Measurements from ENCODE around the gene OR51B2.
"Not testable (repeated sequence)": the region's sequence is repeated elsewhere in the genome, so short reads cannot be mapped to it uniquely, and the experiment has no call there.

Gene OR51B2

DNA sequence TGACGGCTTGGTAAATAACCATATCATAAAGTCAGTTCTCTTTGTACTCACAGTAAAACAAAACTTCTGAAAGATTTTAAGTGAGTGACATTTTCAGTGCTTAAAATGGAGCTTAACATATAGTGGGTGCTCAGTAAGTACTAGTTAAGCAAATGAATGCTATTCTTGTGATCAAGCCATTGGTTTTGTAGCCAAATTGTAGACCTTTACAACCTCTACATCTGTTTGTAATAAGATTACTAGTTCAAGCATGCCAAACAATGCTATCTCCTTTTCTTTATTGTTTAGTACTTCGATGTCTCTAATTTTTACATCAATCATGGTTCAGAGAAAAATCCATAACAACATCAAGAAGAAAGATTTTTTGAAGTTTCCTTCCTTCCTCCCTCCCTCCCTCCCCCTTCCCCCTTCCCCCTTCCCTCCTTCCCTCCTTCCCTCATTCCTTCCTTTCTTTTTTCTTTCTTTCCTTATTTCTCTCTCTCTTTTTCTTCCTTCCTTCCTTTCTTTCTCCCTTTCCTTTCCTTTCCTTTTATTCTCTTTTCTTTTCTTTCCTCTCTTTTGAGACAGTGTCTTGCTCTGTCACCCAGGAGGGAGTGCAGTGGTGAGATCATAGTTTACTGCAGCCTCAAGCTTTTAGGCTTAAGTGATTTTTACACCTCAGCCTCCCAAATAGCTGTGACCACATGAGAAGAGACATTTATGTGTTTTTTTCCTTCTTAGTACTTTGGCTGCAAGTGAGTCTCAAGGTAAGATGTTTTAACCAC lies 16.7 kb downstream of the OR51B2 start:
- no peak overlapping the region for H3K4me3 ChIP-seq (ENCODE audit: low read depth, low read length)
- TF ChIP-seq, protein P1, sequence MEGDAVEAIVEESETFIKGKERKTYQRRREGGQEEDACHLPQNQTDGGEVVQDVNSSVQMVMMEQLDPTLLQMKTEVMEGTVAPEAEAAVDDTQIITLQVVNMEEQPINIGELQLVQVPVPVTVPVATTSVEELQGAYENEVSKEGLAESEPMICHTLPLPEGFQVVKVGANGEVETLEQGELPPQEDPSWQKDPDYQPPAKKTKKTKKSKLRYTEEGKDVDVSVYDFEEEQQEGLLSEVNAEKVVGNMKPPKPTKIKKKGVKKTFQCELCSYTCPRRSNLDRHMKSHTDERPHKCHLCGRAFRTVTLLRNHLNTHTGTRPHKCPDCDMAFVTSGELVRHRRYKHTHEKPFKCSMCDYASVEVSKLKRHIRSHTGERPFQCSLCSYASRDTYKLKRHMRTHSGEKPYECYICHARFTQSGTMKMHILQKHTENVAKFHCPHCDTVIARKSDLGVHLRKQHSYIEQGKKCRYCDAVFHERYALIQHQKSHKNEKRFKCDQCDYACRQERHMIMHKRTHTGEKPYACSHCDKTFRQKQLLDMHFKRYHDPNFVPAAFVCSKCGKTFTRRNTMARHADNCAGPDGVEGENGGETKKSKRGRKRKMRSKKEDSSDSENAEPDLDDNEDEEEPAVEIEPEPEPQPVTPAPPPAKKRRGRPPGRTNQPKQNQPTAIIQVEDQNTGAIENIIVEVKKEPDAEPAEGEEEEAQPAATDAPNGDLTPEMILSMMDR (IDR thresholded peaks at IDR 0.05; ENCODE audit: low read depth, low read length) = no peak

DNA sequence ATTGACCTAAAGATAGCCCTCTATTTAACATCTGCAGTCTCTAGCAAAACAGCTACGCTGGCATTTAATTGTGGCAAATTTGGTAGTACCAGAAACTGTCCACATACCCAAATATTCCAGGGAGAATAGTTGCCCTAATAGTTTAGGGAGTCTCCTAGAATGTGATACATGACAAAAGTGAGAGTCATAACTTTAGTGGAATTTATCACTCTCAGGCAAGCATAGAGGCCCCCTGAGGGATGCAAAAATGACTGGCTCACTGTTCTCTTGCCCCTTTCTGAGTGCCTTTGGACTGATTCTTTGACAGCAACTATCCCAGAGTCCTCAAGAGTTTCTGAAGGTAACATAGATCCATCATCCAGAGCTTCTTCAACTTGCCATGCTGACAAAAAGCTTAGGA lies 20.1 kb downstream of the OR51B2 start:
- TF ChIP-seq, protein P1 (IDR thresholded peaks at IDR 0.05; ENCODE audit: low read depth, low read length) = no peak
- H3K4me3 ChIP-seq (ENCODE audit: low read depth, low read length) = no peak overlapping the region

DNA sequence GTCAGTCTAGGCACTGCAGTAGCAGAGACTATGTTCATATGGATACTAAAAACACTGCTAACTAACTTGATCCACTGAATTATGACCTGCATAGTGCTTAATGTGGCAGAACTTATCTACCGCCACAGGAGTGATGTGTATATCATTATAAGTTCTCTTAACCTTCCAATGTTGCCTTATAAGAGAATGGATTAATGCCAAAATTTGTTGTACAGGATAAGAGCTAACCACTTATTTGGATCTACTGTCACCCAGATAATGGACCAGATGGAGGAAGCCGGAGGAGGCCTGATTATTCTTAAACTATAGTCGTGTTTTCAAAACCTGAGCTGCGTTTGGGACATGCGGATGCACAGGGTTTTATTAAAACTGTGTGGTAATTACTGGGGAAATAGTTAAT lies 20.5 kb downstream of the OR51B2 start:
- TF ChIP-seq, protein P1 (IDR thresholded peaks at IDR 0.05; ENCODE audit: low read depth, low read length) = no peak
- no peak overlapping the region for H3K4me3 ChIP-seq (ENCODE audit: low read depth, low read length)

DNA sequence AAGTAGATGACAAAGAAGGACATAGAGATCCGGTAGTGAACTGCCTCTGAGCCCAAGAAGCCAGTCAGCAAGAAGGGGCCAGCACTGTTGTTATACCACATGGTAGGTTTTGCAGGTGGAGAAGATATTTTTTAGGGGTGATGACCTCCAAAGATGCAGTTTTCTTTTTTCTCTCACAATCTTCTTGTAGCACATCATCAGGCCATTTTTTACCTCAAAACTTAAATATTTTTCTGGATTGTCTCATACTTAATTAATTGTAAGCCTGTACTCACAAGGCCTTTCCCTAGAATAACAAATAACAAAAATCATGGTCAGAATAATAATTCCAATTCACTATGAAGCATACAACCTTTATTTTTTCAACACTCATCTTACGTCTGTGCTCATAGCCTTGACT lies 22.3 kb downstream of the OR51B2 start, which contains the start of gene OR51B4:
Gene OR51B4, minus strand, starts transcription at position 101 of the 400 bp plus-strand sequence. Its CDS starts 0 bp downstream, at position 101.
- TF ChIP-seq, protein P1 (IDR thresholded peaks at IDR 0.05; ENCODE audit: low read depth, low read length) = no peak

DNA sequence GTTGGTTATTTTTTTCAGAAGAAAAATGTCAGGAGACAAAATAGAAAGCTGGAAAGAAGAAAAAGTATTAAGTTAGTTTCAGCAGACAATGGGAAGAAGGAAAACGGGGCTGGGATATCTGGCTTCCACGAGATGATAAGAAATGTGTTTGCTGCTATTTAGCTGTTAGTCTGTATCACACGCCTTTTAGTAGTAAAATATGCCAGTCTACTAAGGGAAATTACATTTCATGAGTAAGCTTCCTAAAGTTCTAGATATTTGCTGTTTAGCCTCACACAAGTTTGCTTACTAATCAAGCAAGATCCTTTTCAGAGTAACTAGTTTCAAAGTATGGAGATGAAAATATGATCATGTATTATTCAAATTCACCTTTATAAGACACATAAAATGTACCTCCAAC lies 23.8 kb downstream of the OR51B2 start:
- H3K4me3 ChIP-seq (ENCODE audit: low read depth, low read length) = no peak overlapping the region
- TF ChIP-seq, protein P1 (IDR thresholded peaks at IDR 0.05; ENCODE audit: low read depth, low read length) = no peak

More for the DNA sequence above, 22.3 kb downstream of the OR51B2 start, which contains the start of gene OR51B4:
- H3K4me3 ChIP-seq (ENCODE audit: low read depth, low read length) = no peak within 1 kb of the TSS

DNA sequence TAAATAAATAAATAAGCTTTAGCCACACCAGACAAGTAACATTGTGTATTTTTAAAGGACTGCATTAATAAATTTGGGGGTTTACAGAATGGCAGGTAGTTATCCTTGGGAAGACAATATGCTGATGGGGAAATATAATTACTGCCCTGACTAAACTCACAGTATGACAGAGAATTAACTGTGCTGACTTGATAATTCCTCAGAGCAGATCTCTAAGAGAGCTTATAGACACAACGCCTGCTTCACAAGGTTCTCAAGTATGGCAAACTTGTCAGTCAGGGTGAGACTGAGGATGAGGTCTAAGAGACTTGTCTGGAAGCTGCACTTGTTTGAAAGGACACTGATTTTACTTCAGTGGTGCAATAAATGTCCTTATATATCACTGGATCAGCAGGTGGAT lies 25.6 kb downstream of the OR51B2 start:
- TF ChIP-seq, protein P1 (IDR thresholded peaks at IDR 0.05; ENCODE audit: low read depth, low read length) = no peak
- H3K4me3 ChIP-seq (ENCODE audit: low read depth, low read length) = no peak overlapping the region

DNA sequence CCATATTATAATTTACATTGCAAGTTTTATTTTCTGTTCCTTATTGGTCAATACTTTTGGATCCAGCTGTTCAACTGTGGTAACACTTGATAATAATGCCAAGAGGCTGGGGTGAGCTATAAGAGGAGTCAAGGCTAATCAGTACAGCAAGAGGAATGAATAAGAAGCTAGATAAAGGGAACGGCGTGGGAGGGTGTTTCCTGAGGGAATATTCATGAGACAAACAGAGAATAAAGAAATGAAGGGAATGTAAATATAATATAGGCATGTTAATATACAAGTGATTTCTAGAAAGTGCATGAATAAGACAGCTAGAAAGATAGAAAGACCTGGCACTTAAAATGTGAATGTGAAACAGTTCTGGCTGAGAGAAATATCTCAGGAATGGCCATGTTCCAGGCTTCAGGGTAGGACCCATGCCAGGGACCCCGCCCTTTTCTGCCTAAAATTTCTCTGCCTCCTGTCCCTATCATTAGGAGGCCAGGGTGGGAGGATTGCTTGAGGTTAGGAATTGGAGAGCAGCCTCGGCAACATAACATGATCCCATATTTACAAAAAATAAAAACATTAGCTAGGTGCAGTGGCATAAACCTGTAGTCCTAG lies 26.3 kb downstream of the OR51B2 start:
- H3K4me3 ChIP-seq (ENCODE audit: low read depth, low read length) = no peak overlapping the region
- TF ChIP-seq, protein P1 (IDR thresholded peaks at IDR 0.05; ENCODE audit: low read depth, low read length) = no peak

DNA sequence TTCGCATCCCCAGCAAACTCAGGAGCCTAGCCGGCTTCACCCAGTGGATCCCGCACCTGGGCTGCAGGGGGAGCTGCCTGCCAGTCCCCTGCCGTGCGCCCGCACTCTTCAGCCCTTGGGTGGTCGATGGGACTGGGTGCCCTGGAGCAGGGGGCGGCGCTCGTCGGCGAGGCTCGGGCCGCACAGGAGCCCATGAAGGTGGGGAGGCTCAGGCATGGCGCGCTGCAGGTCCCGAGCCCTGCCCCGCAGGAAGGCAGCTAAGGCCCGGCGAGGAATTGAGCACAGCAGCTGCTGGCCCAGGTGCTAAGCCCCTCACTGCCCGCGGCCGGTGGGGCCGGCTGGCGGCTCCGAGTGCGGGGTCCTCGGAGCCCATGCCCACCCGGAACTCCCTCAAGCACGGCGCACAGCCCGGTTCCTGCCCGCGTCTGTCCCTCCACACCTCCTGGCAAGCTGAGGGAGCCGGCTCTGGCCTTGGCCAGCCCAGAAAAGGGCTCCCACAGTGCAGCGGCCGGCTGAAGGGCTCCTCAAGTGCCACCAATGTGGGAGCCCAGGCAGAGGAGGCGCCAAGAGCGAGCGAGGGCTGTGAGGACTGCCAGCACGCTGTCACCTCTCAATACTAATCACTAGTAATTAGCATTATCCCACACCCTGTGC lies 29.6 kb downstream of the OR51B2 start:
- not testable (repeated sequence) for H3K4me3 ChIP-seq (ENCODE audit: low read depth, low read length)

Data from WI38 (cell line).